ENCODE measurements around the gene MYH7.
A peak's percentile ranks its signal among the peaks of the same experiment; 100 is the strongest.
"Not testable (repeated sequence)": the region's sequence is repeated elsewhere in the genome, so short reads cannot be mapped to it uniquely, and the experiment has no call there.

MYH7 gene

DNA sequence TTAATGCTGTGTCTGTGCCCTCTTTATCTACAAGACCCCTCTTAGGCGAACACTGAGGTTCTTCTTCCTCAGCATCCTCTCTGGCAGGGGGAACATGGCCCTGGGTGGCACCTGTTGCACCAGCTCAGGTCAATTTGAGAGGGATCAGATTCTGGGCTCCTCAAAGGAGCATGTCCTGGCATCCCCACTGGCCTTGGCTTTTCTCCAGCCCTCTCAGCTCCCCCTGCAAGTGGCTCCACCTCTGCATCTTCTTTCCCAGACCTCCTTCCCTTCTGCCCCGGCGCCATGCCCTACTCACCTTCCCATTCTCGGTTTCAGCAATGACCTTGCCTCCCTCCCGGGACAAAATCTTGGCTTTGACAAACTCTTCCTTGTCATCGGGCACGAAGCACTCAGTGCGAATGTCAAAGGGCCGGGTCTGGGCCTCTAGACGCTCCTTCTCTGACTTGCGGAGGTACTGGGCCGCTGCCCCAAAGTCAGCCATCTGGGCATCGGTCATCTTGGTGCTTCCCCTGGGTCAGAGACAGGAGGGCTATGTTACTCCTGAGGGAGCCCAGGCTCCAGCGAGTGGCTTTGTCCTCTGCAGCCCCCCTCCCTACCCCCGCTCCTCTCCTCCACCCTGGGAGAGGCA is 28.6 kb downstream of the MYH7 start:
- DNase-seq (ENCODE audit: low spot score), result no peak

DNA sequence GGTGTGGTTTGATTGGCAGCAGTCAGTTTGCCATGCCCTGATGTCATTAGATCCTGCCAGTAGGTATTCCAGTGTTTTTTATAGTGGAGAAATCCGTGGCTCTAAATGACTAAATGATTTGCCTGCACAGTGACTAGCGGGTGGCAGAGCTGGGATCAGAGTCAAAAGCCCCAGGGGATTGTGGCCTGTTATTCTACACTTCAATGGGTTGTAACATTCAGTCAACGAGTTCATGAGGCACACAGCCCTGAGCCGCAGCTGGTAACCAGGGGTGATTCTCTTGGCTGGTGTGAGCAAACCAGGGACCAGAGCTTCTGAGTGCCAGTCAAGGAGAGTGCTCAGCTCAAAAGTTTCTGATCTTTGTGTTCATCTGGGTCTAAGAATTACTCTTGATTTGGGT is 29.2 kb downstream of the MYH7 start:
- DNase-seq (ENCODE audit: low spot score), result peak; percentile 3

GRCh38 chr14:23405516-23406025 is 29.9 kb downstream of the MYH7 start:
- no peak for DNase-seq (ENCODE audit: low spot score)

DNA sequence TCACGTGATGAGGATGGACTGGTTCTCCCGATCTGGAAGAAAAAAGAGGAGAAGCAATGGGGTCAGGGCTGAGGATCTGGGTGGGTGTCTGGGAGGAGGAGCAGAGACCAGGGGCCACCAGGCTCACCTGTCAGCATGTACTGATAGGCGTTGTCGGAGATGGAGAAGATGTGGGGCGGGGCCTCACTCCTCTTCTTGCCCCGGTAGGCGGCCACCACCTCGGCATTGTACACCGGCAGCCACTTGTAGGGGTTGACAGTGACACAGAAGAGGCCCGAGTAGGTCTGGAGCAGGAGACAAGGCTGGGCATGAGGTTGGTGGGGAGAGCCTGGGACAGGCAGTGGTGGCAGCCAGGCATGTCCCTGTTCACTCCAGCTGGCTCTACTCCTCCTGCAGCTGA is 30.4 kb downstream of the MYH7 start:
- no peak for DNase-seq (ENCODE audit: low spot score)

DNA sequence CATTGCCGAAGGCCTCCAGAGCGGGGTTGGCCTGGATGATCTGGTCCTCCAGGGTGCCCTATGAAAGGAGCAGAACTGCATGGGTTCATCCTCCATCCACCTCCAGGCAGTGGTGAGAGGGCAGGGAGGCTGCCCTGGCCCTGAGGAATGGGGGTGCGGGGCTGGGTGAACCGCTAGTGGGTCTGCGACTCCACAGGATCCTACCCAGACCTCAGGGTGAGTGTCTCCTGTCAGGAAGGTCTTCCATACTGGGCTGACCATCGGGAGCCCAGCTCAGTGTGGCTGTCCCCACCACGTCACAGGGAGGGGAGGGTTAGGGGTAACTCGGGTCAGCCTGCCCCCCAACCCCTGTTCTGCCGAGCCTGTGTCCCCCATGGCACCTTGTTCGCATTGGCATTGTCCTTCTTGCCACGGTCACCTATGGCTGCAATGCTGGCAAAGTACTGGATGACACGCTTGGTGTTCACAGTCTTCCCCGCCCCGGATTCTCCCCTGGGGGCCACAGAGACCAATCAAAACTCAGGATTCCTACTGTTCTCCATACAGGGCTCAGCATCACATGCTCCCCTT is 31.0 kb downstream of the MYH7 start:
- DNase-seq (ENCODE audit: low spot score), result no peak

DNA sequence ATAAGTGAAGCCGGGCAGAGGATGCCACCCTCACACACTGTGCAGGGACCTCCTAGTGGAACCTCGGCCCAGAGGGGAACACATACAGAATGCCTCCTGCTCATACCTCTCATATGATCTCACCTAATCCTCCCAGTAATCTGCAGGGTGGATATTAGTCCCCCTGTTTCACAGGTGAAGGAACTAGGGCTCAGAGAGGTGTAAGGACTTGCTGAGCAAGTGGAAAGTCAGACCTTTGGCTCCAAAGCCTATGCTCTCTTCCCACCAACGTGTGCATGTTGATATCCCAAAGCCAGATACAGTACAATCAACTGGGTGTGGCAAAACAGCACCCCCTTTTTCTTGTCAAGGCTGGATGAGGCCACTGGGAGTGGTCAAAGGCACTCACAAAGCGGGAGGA is 31.6 kb downstream of the MYH7 start:
- no peak for DNase-seq (ENCODE audit: low spot score)

DNA sequence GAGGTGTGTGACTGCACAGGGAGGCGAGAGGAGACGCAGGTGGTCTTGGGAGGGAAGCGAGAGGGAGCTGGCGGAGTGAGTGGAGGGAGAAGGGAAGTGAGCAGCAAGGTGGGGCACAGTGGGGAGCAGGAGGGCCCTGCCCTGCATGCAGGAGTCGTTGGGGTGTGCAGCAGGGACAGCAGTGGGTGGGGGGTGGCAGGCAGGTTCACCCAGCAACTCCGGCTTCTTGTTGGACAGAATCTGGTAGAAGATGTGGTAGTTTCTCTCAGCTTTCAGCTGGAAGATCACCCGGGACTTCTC is 32.4 kb downstream of the MYH7 start:
- no peak for DNase-seq (ENCODE audit: low spot score)

DNA sequence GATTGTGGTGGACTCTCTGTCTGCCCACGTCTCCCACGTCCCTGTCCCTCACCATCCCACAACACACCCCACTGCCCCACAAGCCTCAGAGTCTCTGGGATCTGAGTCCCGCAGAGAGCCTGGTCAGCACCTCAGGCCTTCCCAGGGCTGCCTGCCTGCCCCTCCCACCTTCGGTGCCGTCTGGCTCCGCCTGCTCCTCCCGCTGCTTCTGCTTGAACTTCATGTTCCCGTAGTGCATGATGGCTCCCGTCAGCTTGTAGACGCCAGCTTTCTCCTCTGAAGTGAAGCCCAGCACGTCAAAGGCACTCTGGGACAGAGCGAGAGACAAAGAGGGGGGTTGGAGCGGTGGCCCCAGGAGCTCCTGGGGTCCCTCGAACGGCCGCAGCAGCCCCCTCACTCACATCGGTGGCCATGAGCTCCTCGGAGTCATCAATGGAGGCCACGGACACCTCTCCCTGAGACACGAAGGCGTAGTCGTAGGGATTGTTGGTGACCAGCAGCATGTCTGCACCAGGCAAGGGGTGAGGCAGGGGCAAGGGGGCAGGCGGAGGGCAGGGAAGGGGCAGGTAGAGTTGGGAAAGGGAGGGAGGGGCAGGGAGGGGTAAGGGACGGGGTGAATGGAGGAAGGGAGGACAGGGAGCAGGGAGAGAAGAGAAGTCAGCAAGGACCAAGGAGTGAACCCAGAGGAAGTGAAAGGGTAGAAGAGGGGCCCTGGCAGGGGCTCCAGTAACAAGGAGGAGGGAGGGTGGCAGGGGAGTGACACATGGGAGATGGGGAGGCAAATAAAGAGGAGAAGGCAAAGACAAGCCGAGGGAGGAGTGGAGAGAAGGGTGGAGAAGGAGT is 32.9 kb downstream of the MYH7 start:
- DNase-seq (ENCODE audit: low spot score), result no peak

GRCh38 chr14:23401291-23401690 is 34.2 kb downstream of the MYH7 start:
- DNase-seq (ENCODE audit: low spot score), result no peak

DNA sequence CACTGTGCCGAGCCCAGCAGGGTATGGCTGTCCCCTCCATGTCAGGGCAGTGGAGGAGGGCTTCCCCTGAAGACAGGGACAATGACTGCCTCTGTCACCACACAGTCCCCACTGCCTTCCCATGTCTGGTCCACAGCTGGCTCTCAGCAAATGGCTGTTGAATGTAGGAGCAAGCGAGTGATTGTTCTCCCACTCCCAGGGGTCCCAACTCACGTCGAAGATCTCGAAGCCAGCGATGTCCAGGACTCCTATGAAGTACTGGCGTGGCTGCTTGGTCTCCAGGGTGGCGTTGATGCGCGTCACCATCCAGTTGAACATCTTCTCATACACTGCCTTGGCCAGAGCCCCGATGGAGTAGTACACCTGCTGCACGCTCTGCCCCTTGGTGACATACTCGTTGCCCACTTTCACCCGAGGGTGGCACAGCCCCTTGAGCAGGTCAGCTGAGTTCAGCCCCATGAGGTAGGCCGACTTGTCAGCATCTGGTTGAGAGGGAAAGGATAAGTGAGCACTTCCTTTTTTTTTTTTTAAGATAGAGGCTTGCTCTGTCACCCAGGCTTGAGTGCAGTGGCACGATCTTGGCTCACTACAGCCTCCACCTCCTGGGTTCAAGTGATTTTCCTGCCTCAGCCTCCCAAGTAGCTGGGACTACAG is 34.8 kb downstream of the MYH7 start:
- not testable (repeated sequence) for DNase-seq (ENCODE audit: low spot score)

- DNase-seq (ENCODE audit: low spot score), result no peak
Measured at GRCh38 chr14:23399591-23399990, 35.9 kb downstream of the MYH7 start.

DNA sequence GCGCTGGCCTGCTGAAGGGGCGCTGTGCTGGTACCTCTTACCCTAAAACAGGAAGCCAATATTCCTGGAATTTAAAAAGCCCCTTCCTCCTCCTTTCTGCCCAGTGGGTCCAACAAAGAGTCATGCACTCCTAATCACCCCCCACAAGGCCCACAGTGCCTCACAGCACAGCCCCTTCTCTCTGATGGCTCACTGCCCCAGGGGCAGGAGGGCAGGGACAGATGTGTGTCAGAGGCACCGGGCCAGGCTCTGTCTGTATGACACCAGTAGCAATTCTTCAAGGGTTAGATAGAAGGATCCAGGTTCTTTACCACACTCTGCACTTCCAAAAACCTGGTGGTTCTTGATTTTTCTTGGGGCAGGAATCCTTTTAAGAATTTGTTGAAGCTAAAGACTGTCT is 36.3 kb downstream of the MYH7 start:
- DNase-seq (ENCODE audit: low spot score), result no peak

DNA sequence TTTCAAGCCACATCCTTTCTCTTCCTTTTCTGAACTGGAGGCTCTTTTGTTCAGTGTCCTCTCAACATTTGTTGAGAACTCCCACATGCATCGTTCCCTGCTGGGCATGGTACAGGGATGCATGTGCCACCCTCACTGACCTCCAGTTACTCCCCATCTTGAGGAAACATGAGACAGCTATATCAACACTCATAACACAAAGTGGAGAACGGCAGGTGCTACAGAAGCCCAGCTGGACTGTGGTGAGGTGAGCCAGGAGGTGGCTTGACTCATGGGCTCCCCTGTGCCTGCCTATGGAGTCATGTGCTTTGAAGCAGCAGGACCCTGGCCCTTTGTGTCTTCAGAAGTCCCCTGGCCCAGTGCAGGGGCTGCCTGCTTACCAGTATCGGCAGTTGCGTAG is 37.1 kb downstream of the MYH7 start:
- no peak for DNase-seq (ENCODE audit: low spot score)

DNA sequence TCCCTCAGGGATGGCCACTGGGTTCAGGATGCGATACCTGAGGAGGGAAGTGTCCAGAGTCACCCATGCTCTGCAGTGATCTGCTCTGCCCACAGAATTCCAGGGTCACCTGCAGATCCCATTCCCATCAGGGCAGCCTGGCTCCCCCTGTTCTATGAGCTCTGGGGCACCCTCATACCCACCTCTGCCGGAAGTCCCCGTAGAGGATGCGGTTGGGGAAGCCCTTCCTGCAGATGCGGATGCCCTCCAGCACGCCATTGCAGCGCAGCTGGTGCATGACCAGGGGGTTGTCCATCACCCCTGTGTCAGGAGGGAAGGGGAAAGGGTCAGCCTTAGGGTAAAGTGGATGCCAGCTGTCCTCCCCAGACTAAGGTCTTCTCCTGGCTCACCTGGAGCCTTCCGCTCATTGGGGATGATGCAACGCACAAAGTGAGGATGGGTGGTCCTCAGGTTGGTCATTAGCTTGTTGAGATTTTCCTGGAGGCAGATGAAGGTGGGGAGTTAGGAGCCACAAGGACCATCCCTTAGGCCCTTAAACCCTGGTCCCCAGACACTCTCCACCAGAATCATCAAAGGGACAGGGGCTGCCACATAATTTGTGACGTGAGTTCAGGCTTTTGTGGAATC is 38.6 kb downstream of the MYH7 start:
- DNase-seq (ENCODE audit: low spot score), result no peak

DNA sequence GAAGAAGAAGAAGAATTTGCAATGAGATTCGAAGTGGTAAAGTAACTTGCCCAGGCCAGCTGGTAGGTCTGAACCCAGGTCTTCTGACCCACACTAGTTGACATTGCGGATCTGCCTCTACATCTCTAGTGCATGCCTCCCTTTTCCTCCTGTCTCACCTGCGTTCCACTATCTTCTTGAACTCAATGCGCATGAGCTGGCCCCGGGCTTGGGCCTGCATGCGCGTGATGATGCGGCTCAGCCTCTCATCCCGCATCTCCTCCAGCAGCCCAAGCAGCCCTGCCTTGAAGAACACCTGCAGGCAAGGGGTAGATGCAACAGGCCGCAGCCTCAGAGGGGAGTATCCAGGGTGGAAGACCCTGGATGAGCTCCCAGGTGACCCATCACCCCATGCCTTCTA is 39.3 kb downstream of the MYH7 start:
- DNase-seq (ENCODE audit: low spot score), result no peak

DNA sequence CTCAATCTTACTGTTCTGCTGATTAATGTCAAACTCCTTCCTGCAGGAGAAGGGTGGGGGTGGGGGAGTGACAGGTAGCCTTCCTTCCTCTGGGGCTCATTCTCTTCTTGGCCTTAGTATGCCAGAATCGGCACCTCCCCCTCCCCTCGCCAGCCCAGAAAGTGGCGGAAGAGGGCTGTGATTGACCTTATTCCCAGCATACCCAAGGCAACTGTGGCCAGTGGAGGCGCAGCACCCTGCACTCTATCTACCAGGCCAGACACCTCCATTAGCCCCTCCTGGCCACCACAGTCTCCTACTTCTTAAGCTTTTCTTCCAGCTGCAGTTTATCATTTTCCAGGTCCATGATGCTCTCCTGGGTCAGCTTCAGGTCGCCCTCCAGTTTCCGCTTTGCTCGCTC is 42.8 kb downstream of the MYH7 start:
- DNase-seq (ENCODE audit: low spot score), result no peak

GRCh38 chr14:23389871-23390270 is 45.6 kb downstream of the MYH7 start:
- not testable (repeated sequence) for DNase-seq (ENCODE audit: low spot score)

- DNase-seq (ENCODE audit: low spot score), result no peak
Measured at GRCh38 chr14:23389396-23389795, 46.1 kb downstream of the MYH7 start.

- DNase-seq (ENCODE audit: low spot score), result no peak
Measured at GRCh38 chr14:23388996-23389395, 46.5 kb downstream of the MYH7 start.

- DNase-seq (ENCODE audit: low spot score), result no peak
Measured at GRCh38 chr14:23387916-23388882, 47.3 kb downstream of the MYH7 start.

- DNase-seq (ENCODE audit: low spot score), result no peak
Measured at GRCh38 chr14:23386999-23387398, 48.5 kb downstream of the MYH7 start.

Data from pons (tissue), 1 donor.